Motor neuron (in vitro differentiated cells): Measurements from ENCODE around the gene THSD7A. TPM values are rescaled to one million over a fixed set of nuclear protein-coding genes. Genes with fewer than 3 reads are reported as not detected.

ENCODE experiments used
- ATAC-seq, 8 experiments: fragments of 200-7000 bp; cut with Tn5 transposase; replicated peaks in 6 of 8; 2 replicates each; pipeline ENCODE4 v1.8.0; 2021; ENCODE audit warnings: mild to moderate bottlenecking in 8 of 8, moderate library complexity in 8 of 8
- H3K27ac ChIP-seq, 2 donors: fragments of 250-450 bp; sonication (Bioruptor Pico); 2 replicates each; pipeline ENCODE4 v1.9.0; 2021; ENCODE audit warnings: antibody characterized with exemption in 2 of 2, mild to moderate bottlenecking in 2 of 2, moderate library complexity in 1 of 2
- H3K4me1 ChIP-seq, 2 donors: fragments of 250-450 bp; sonication (Bioruptor Pico); replicated peaks in 1 of 2; 2 replicates each; pipeline ENCODE4 v1.6.1; 2021; ENCODE audit warnings: antibody characterized with exemption in 2 of 2, mild to moderate bottlenecking in 2 of 2, moderate library complexity in 1 of 2
- H3K4me3 ChIP-seq, 5 donors: fragments of 250-450 bp; sonication (Bioruptor Pico); 2 replicates each; pipeline ENCODE4 v1.9.0; 2021; ENCODE audit warnings: antibody characterized with exemption in 5 of 5, mild to moderate bottlenecking in 5 of 5, moderate library complexity in 4 of 5
- WGBS, 10 experiments: fragments of 450-650 bp; shearing (Covaris generic); methylation state at CpG; one replicate each; pipeline ENCODE4 v1.0.0; 2022; 5-methylcytosine and 5-hydroxymethylcytosine counted together
- in situ Hi-C, 9 experiments: fragments of 400-800 bp; cut with MboI; loops; one replicate each; pipeline ENCODE4 v1.15.0; 2021; ENCODE audit warnings: low sequenced_read_pairs in 9 of 9, low pct_unique_long_range_greater_than_20kb in 2 of 9; ENCODE audit not compliant: unreplicated experiment in 9 of 9
- total RNA-seq, 8 experiments: library from RNA; unstranded; fragments of 300-600 nt; gene quantifications; 2 replicates each; pipeline versions ENCODE4 v1.2.3 to v1.2.4, GENCODE V29; 2022

THSD7A gene
- total RNA-seq, 8 experiments from 2014 or later: 1.1 to 24.7 (median 9.6) TPM

- Histone ChIP-seq H3K27ac (no peak overlapping the region), H3K4me1 (no peaks in the 10 kb centered on the region), H3K4me3 (no peak overlapping the region)
- no peak for ATAC-seq
- in situ Hi-C loops: no loop called here
- 20 to 100% (median 84%) methylated on average over 1 to 3 of the region's 3 CpGs; no CpG with 5 or more reads in 2 of the 10 experiments for WGBS, 10 experiments
Measured at GRCh38 chr7:11567571-11567970, 264.4 kb downstream of the THSD7A start.

DNA sequence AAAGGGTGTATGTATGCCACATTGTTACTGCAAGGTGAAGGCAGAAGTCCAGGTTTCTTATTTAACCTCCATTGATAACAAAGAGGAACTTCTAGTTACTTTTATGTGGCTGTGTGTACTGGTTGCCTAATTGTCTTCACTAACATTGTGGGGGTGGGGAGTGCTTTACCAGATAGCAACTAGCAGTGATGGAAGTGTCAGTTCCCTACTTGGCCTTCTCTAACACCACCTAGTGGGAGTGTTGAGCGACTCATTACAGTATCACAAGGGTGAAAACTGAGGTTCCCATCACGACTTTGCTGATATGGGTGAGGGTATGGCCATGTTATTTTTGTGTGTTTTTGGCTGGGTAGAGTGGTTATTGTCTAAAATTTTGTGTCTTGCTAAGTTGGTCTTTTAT lies 274.4 kb downstream of the THSD7A start:
- WGBS, 10 experiments: 0 to 80% (median 24%) methylated on average over 1 to 2 of the region's 2 CpGs; no CpG with 5 or more reads in 4 of the 10 experiments
- in situ Hi-C loops: no loop called here
- H3K27ac ChIP-seq: no peak overlapping the region
- H3K4me3 ChIP-seq: no peak overlapping the region
- peak in 2 of 8 experiments; percentile 20 to 35 for ATAC-seq
- H3K4me1 ChIP-seq: no peaks in the 10 kb centered on the region

- in situ Hi-C loops: no loop called here
- Histone ChIP-seq H3K27ac (no peak overlapping the region), H3K4me3 (no peak overlapping the region), H3K4me1 (no peaks in the 10 kb centered on the region)
- WGBS, 10 experiments: 20 to 100% (median 75%) methylated on average over 1 to 5 of the region's 6 CpGs
- ATAC-seq: peak in 1 of 8 experiments; percentile 75
Measured at GRCh38 chr7:11552676-11553296, 279.2 kb downstream of the THSD7A start.

GRCh38 chr7:11551470-11551869 lies 280.5 kb downstream of the THSD7A start:
- in situ Hi-C loops: no loop called here
- no peak for ATAC-seq
- no peak overlapping the region for H3K4me3 ChIP-seq
- no peaks in the 10 kb centered on the region for H3K4me1 ChIP-seq
- H3K27ac ChIP-seq: no peak overlapping the region

DNA sequence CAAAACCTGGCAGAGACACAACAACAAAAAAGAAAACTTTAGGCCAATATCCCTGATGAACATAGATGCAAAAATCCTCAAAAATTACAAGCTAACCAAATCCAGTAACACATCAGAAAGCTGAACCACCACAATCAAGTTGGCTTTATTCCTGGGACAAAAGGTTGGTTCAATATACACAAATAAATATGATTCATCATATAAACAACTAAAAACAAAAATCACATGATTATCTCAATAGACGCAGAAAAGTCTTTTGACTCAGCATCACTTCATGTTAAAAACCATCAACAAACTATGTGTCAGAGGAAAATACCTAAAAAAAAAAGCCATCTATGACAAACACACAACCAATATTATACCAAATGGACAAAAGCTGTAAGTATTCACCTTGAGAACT lies 283.5 kb downstream of the THSD7A start:
- WGBS, 10 experiments: 8 to 86% (median 60%) methylated on average over 1 of the region's 1 CpG; no CpG with 5 or more reads in 5 of the 10 experiments
- no peak overlapping the region for H3K4me3 ChIP-seq
- H3K27ac ChIP-seq: no peak overlapping the region
- no peak for ATAC-seq
- in situ Hi-C loops: no loop called here
- H3K4me1 ChIP-seq: no peaks in the 10 kb centered on the region

DNA sequence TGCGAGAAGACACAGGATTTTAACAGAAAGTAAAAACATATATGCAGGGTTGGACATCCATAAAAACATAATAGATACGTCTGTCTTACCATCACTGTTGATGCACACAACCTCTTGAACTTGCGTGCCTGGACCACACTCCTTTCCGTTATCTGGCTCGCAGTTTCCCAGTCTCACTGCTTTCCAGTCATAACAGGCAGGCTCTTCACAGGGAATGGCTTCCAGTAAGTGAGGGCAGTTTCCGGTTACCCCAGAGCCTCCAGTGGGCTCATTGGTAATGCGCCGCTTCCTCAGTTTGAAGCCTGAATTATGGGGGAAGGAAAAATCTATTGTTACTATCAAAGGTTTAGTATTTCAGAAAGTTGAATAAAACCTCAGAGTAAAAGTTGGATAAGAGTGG lies 290.7 kb downstream of the THSD7A start:
- in situ Hi-C loops: no loop called here
- 76 to 100% (median 94%) methylated on average over 1 to 8 of the region's 8 CpGs for WGBS, 10 experiments
- H3K4me3 ChIP-seq: no peak overlapping the region
- H3K27ac ChIP-seq: no peak overlapping the region
- peaks cover 0 to 6% of the 10 kb centered on the region in 2 donors for H3K4me1 ChIP-seq
- ATAC-seq: no peak

DNA sequence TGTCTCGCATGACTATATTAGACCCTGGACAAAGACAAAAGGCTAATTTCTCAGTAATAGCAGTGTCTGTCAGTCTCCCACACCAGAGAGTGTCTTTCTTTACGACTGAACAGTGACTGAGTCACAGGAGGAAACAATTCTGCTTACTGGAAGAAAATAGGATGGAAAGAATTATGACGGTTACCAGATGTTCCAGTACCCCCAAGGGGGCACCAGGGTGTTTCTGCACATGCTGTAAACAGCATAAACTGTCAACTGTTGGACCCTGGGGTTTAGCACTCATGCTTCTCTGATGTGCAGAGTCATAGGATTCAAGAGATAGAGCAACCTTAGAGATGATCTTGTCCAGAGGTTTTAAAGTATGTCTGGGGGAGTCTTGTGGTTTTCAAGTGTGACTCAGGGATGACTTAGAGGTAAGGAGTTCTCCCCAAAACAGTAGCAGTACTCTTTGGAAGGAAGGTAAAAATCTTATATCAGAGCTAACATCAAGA lies 291.7 kb downstream of the THSD7A start:
- ATAC-seq: peak in 3 of 8 experiments; percentile 39 to 52 (median 51)
- in situ Hi-C loops: no loop called here
- Histone ChIP-seq H3K4me1 (peaks cover 0 to 6% of the 10 kb centered on the region in 2 donors), H3K27ac (no peak overlapping the region), H3K4me3 (no peak overlapping the region)
- WGBS, 10 experiments: 0 to 50% (median 7%) methylated on average over 1 to 3 of the region's 3 CpGs

DNA sequence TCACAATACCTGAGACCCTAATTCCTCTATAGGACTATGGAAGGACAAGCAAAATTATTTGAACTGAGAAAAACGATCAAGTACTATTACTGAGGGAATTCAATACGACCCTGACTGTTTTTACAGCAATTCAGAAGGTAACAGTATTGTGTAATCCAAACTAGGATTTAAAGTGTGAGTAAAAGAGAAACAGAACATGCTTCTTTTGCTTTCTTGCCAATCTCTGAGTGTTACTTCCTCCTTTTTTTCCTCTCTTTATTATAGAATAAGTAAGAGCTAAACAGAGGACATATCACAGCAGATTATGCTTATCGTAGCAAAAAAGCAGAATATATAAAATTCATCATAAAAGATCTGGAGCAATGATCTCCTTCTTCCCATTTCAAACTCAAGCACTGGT lies 292.1 kb downstream of the THSD7A start:
- no peak for ATAC-seq
- in situ Hi-C loops: no loop called here
- WGBS, 10 experiments: 0 to 93% (median 71%) methylated on average over 2 to 3 of the region's 3 CpGs
- no peak overlapping the region for H3K4me3 ChIP-seq
- peaks cover 0 to 6% of the 10 kb centered on the region in 2 donors for H3K4me1 ChIP-seq
- H3K27ac ChIP-seq: no peak overlapping the region

DNA sequence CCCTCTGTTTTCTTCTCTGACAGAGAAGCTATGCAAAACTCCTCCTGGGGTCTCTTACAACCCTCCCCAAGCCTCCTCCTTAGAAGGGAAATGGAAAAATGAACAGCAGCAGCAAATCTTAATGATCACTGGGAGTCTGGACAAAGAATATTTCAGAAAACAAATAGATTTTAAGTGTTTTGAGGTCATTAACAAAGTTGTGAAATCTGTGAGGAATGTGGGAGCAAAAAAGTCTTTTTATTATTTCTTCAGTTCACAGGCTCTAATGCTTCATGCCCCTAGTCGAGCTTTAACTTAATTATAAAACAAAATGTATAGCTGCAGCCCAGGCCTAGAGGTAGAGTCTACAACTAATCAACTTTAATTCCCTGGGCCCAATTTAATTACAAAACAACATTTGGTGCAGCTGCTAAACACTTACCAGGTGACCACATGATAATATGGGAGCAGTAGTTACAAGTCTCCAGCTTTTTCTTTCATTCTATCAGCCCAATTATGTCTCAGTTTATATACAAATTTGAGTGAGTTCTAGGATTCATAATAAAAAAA lies 293.2 kb downstream of the THSD7A start:
- ATAC-seq: no peak
- Histone ChIP-seq H3K4me3 (no peak overlapping the region), H3K4me1 (peaks cover 0 to 6% of the 10 kb centered on the region in 2 donors), H3K27ac (no peak overlapping the region)
- WGBS, 10 experiments: 0 to 90% (median 60%) methylated on average over 1 of the region's 1 CpG; no CpG with 5 or more reads in 3 of the 10 experiments
- in situ Hi-C loops: no loop called here

GRCh38 chr7:11533229-11533820 lies 298.7 kb downstream of the THSD7A start:
- Histone ChIP-seq H3K4me1 (no peaks in the 10 kb centered on the region), H3K27ac (no peak overlapping the region), H3K4me3 (no peak overlapping the region)
- WGBS, 10 experiments: 12 to 100% (median 77%) methylated on average over 1 to 3 of the region's 3 CpGs
- no peak for ATAC-seq
- in situ Hi-C loops: no loop called here

GRCh38 chr7:11529382-11529781 lies 302.6 kb downstream of the THSD7A start:
- WGBS, 10 experiments: 0 to 100% (median 40%) methylated on average over 1 to 3 of the region's 3 CpGs; no CpG with 5 or more reads in 3 of the 10 experiments
- ATAC-seq: no peak

GRCh38 chr7:11527707-11528106 lies 304.3 kb downstream of the THSD7A start:
- H3K4me3 ChIP-seq: no peak overlapping the region
- in situ Hi-C loops: no loop called here
- ATAC-seq: no peak
- WGBS, 10 experiments: 0 to 94% (median 50%) methylated on average over 1 to 2 of the region's 2 CpGs; no CpG with 5 or more reads in 3 of the 10 experiments
- H3K4me1 ChIP-seq: peaks cover 0 to 17% of the 10 kb centered on the region in 2 donors
- no peak overlapping the region for H3K27ac ChIP-seq

More at GRCh38 chr7:11529382-11529781, 302.6 kb downstream of the THSD7A start:
- in situ Hi-C loops: no loop called here
- H3K27ac ChIP-seq: no peak overlapping the region
- peaks cover 0 to 12% of the 10 kb centered on the region in 2 donors for H3K4me1 ChIP-seq
- H3K4me3 ChIP-seq: no peak overlapping the region

DNA sequence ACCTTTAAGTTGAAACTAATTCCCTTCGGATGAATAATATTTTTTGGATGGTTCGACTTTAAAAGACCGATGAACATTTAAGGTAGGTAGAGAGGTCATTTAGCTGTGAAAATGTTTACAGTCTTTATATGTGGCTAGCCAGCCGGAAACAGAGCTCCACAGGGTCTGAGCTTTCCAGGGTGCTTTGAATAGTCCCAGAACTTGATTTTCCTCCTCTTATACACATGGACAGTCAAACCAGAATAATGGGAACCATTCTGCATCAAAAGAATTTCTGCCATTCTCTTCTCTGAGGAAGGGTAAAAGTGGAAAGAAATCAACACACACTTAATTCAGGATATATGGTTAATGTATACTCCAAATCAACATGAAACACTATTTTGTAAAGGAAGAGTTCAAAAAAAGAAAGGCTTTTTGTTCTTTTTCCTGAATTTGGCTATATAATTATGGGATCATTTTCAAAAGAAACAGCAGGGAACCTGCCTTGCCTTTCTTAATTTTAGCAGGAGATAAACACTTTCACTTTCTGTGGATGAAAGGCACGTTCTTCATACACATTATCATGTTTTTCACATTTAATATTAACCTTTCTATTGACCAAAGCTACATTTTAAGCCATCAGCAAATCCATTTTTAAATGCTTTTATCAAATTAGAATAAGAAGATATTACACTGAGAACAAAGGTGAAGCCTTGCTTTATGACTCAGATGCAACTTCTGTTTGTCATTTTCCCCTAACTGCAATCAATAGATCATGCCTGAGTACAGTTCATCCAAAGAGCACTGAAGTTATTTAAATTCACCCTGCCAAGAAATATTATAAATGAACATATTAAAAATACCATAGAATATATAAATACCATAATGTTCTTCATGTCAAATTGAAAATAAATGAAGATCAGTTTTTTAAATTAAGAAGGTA lies 307.3 kb downstream of the THSD7A start:
- ATAC-seq: peak in 3 of 8 experiments; percentile 52 to 66 (median 66)
- H3K4me3 ChIP-seq: no peak overlapping the region
- WGBS, 10 experiments: 8 to 73% (median 32%) methylated on average over 1 to 5 of the region's 5 CpGs; no CpG with 5 or more reads in 2 of the 10 experiments
- in situ Hi-C loops: no loop called here
- peaks cover 0 to 17% of the 10 kb centered on the region in 2 donors for H3K4me1 ChIP-seq
- H3K27ac ChIP-seq: no peak overlapping the region
